SK-N-SH treated with all-trans-retinoic acid at 6 μM for 48 hours (cell line): ENCODE measurements around the gene AKAP9.

ENCODE experiments used
- ARNTL ChIP-seq: fragments of 450-650 bp; formaldehyde crosslinking; IDR thresholded peaks from 2 replicates; pipeline ENCODE4 v1.5.0; 2020; ENCODE audit warnings: low read depth, mild to moderate bottlenecking, moderate library complexity, borderline replicate concordance
- CSDC2 ChIP-seq: fragments of 250-450 bp; sonication (Bioruptor Pico); IDR thresholded peaks from 2 replicates; pipeline ENCODE4 v1.5.0; 2020; ENCODE audit warnings: mild to moderate bottlenecking, moderate library complexity
- ISL1 ChIP-seq: fragments of 250-450 bp; sonication (Bioruptor Pico); IDR thresholded peaks from 2 replicates; pipeline ENCODE4 v2.1.2; 2022; ENCODE audit warnings: mild to moderate bottlenecking, moderate library complexity
- OSR1 ChIP-seq: fragments of 250-450 bp; sonication (Bioruptor Pico); IDR thresholded peaks from 2 replicates; pipeline ENCODE4 v1.8.0; 2022; ENCODE audit warnings: moderate library complexity, mild to moderate bottlenecking, inconsistent platforms
- PATZ1 ChIP-seq: fragments of 250-450 bp; sonication (Bioruptor Pico); IDR thresholded peaks from 2 replicates; pipeline ENCODE4 v1.8.0; 2020; ENCODE audit warnings: mild to moderate bottlenecking, moderate library complexity, borderline replicate concordance
- RARB ChIP-seq: fragments of 250-450 bp; sonication (Bioruptor Pico); IDR thresholded peaks from 2 replicates; pipeline ENCODE4 v1.8.0; 2021; ENCODE audit warnings: mild to moderate bottlenecking, moderate library complexity
- SNAI2 ChIP-seq: fragments of 250-450 bp; sonication (Bioruptor Pico); IDR thresholded peaks from 2 replicates; pipeline ENCODE4 v1.5.0; 2020; ENCODE audit warnings: mild to moderate bottlenecking, moderate library complexity
- TSHZ2 ChIP-seq: fragments of 250-450 bp; sonication (Bioruptor Pico); IDR thresholded peaks from 2 replicates; pipeline ENCODE4 v1.5.0; 2020; ENCODE audit warnings: mild to moderate bottlenecking, moderate library complexity
- ZNF8 ChIP-seq: fragments of 450-650 bp; formaldehyde crosslinking; IDR thresholded peaks from 2 replicates; pipeline ENCODE4 v1.5.0; 2020; ENCODE audit warnings: mild to moderate bottlenecking, moderate library complexity

- TF ChIP-seq ARNTL (CRISPR knock-in tag), result no peak
- TF ChIP-seq OSR1, result no peak
- no peak for TF ChIP-seq TSHZ2
- no peak for TF ChIP-seq PATZ1 (CRISPR knock-in tag)
- no peak for TF ChIP-seq SNAI2
- no peak for TF ChIP-seq RARB (CRISPR knock-in tag)
- TF ChIP-seq ZNF8, result no peak
- no peak for TF ChIP-seq ISL1
- TF ChIP-seq CSDC2 (CRISPR knock-in tag), result no peak
These were observed 1.6 kb downstream of the AKAP9 start for GRCh38 chr7:91942312-91942711.
